GM18861 (cell line): Measurements from ENCODE around the gene PDE4A.

Experiments
- ATAC-seq: cut with Tn5 transposase; IDR thresholded peaks from one replicate; pipeline ENCODE4 v1.9.1; 2021; ENCODE audit not compliant: unreplicated experiment

The PDE4A gene

GRCh38 chr19:10505583-10506229 lies 85.4 kb downstream of the PDE4A start:
- ATAC-seq = no peak

DNA sequence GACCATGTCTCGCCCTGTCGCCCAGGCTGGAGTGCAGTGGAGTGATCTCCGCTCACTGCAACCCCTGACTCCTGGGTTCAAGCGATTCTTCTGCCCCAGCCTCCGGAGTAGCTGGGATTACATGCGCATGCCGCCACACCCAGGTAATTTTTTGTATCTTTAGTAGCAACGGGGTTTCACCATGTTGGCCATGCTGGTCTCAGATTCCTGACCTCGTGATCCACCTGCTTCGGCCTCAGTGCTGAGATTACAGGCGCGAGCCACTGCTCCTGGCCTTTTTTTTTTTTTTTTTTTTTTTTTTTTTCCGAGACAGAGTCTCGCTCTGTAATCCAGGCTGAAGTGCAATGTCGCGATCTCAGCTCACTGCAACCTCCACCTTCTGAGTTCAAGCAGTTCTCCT lies 87.7 kb downstream of the PDE4A start:
- no peak for ATAC-seq

DNA sequence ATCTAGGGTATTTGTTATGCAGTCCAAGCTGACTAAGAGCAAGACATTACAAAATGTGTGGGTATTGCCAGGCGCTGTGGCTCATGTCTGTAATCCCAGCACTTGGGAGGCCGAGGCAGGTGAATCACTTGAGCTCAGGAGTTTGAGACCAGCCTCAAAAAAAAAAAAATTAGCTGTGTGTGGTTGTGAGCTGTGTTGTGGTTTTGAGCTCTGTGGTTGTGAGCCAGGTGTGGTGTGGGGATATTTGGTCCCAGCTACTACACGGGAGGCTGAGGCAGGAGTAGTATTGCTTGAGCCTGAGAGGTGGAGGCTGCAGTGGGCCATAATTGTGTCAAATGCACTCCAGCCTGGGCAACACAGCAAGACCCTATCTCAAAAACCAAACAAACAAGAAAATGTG lies 88.4 kb downstream of the PDE4A start:
- ATAC-seq = no peak

DNA sequence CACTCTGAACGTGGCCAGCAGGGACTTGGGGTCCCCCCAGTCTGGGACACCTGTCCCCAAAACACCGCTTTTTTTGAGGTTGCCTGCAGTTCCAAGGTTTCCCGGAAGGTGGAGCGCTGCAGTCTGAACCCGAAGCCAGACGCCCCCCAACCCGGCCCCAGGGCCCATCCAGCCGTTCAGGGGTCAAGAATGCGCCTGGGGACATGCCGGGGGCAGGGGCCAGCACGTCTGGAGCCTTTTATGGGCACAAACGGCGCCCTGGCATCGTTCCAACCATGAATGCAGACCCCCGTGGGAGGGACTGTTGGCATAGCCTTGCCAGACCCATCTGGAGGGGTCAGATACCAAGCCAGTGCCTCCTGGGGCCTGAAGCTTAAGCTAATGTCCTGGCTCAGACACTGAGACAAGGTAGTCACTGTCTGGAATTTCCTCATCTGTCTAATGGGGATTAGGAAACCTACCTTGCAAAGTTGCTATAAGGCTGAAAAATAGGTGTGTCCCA lies 90.0 kb downstream of the PDE4A start:
- no peak for ATAC-seq

- ATAC-seq = no peak
Observed at GRCh38 chr19:10513223-10513622, 92.9 kb downstream of the PDE4A start.

DNA sequence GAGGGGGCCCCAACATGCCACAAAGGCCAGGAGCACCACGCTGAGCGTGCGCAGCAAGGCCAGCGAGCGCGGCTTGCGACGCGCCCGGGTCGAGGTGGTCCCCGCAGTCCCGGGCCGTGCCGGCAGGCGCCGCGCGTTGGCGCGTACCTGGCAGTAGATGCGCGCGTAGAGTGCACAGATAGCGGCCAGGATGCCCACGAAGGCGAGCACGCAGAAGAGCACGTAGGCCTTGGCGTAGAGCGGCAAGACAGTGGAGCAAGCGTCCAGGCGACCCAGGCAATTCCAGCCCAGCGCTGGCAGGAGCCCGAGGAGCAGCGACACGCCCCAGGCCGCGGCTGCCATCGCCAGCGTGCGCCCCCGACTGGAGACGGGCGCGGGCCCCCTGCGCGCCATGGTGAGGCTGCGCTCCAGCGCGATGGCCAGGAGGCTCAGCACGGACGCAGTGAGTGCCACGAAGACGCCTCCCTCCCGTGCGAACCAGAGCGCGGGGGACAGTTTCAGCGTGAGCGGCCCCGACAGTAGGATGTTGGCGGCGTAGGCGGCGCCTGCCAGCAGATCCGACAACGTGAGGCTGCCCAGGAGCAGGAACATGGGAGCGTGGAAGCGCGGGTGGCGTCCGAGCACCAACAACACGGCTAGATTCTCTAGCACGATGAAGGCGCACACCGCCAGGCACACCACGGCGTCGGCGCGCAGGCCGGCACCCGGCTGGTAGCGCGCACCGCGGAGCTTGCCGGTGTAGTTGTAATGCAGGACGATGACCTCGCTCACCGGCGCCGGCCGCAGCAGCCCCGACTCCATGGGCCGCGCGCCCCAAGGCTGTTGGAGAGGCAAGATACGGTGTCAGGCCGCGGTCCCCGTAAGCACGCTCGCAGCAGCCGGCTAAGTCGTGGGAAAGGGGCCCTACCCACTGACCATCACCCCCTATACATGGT lies 94.1 kb downstream of the PDE4A start:
- ATAC-seq = no peak

DNA sequence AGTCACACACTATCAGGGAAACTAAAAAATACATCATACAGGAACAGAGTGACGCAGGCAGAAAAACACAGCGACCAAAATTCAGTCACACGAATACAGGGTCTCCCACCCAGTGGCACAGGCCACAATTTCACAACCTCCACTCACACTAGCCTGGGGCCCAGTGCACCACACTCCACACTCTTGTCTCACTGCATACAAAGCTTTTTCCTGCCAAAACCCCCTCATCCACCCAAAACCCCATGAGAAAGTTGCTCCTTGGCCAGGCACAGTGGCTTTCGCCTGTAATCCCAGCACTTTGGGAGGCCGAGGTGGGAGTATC lies 95.7 kb downstream of the PDE4A start:
- no peak for ATAC-seq

DNA sequence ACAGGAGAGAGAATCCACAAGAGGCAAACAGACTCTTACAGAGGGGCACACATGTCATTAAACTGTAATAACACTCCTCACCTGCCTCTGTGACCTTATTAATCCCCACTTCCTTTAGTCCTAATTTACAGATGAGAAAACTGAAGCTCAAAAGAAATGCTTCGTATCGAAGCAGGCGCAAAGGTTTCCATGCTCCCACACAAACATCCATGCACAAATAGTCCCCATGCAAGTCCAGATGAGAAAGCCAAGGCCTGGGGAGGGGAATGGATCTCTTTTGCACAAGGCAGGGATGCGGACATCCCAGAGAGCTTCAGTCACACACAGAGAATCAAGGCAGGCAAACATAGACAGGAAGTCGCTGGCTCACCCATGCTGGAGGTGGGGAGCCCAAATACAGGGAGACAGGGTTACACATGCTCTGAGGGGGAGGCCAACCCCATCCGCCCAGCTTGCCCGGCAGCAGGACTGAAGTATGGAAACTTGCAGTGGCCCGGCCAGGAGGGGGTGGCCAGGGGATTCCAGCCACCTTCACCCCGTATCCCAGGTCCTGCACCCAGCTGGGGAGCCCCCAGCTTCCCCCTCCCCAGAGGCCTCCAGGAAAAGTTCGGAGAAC lies 96.4 kb downstream of the PDE4A start:
- no peak for ATAC-seq

GRCh38 chr19:10517361-10517759 lies 97.0 kb downstream of the PDE4A start, which contains the start of gene S1PR5:
S1PR5 (minus strand) TSS chr19:10517447; CDS start chr19:10515011, 2,436 bp downstream.
- no peak for ATAC-seq

GRCh38 chr19:10517760-10518443 lies 97.6 kb downstream of the PDE4A start:
- ATAC-seq = no peak

GRCh38 chr19:10518444-10519361 lies 98.4 kb downstream of the PDE4A start:
- ATAC-seq = no peak
